GM13977 (cell line): ENCODE data around the gene UBE2D4.
"Not testable (repeated sequence)": the region's sequence is repeated elsewhere in the genome, so short reads cannot be mapped to it uniquely, and the experiment has no call there.

Experiments
- DNase-seq: peaks from one replicate; pipeline ENCODE4 v3.0.0; 2012; ENCODE audit warnings: low spot score
- CTCF ChIP-seq: IDR thresholded peaks from 2 replicates; pipeline ENCODE4 v1.5.1; 2012; ENCODE audit warnings: mild to moderate bottlenecking, control low read depth; ENCODE audit not compliant: insufficient read depth; ENCODE audit errors: extremely low read depth, missing control alignments
- in situ Hi-C: fragments of 300-500 bp; cut with MboI; formaldehyde crosslinking; loops from one replicate; pipeline ENCODE4 v1.12.0; 2022; ENCODE audit warnings: low sequenced_read_pairs, low pct_unique_long_range_greater_than_20kb, mixed read lengths, inconsistent platforms; ENCODE audit not compliant: unreplicated experiment

UBE2D4 gene

DNA sequence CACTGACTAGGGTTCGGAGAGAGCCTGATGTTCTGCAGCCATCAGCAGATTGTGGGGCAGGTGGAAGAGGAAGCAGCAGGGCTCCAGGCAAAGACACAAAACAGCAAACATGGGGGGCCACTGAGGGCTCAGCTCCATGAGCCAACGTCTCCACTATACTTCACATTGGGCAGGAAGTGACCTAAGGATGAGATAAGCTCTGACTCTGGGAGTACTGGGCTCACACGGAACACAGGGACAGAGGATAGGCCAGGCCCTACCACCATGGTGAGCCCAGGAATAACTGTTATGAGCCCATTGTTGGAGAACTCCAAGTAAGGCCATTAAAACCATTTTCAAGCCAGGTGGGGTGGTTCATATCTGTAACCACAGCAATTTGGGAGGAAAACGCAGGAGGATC lies 42.0 kb upstream of the UBE2D4 start:
- DNase-seq = no peak
- no peak for TF ChIP-seq CTCF
- in situ Hi-C loops = no loop called here

GRCh38 chr7:43884617-43885016 lies 41.6 kb upstream of the UBE2D4 start:
- in situ Hi-C loops = no loop called here
- TF ChIP-seq CTCF = no peak
- no peak for DNase-seq

GRCh38 chr7:43888993-43889945 lies 37.0 kb upstream of the UBE2D4 start:
- no peak for TF ChIP-seq CTCF
- in situ Hi-C loops = no loop called here
- DNase-seq = no peak

DNA sequence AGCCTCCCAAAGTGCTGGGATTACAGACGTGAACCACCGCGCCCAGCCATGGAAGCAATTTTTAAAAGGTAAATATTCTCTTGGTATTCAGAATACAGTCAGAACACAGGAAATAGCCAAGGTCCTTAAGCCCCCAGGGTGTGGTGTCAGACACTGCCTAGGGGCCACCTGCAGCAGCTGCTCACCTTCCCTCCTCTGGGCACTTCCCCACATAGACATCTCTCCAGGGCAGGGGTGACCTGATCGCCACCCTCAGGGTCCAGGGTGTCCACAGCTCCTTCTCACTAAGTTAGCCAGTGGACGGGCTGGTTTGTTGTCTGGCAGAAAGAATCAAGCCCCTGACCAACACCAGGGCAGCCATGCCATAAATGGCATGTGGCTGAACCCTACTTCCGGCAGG lies 35.8 kb upstream of the UBE2D4 start:
- DNase-seq = no peak
- no peak for TF ChIP-seq CTCF
- in situ Hi-C loops = no loop called here

DNA sequence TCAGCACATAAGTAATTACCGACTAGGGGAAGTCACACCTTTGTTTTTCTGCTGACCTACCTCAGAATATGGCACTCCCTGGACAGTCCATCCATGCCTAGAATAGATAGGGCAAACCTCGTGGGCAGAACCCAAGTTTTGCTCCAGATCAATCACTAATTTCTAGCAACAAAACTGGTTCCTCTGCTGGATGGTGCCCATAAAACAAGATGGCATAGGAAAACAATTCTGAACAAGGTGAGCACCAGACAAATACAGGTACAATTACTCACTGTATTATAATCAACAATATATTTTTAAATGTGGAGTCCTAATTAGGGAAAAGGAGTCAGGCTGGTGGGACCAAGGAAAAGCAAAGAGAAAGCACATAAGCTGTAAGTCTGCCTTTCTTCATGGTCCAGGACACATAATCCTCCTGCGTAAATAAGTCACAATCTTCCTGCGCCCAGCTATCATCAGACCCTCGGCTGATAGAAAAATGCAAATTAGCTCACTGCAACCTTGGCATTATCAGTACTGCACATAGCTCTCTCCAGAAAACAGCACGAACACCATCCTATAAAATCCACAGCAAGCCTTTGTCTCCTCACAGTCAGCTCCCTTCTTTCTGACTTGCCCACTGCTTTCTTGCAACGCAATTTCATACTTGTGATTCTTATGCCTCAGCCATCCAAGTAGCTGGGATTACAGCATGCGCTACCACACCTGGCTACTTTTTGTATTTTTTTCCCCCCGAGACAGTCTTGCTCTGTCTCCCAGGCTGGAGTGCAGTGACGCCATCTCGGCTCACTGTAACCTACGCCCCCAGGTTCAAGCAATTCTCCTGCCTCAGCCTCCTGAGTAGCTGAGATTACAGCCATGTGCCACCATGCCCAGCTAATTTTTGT lies 34.9 kb upstream of the UBE2D4 start:
- TF ChIP-seq CTCF = no peak
- in situ Hi-C loops = no loop called here
- no peak for DNase-seq

GRCh38 chr7:43895847-43896415 lies 30.3 kb upstream of the UBE2D4 start:
- DNase-seq = no peak
- in situ Hi-C loops = no loop called here
- TF ChIP-seq CTCF = no peak

- in situ Hi-C loops, DNase-seq: not testable (repeated sequence)
Measured at GRCh38 chr7:43898571-43898970, 27.7 kb upstream of the UBE2D4 start.
